HepG2 (cell line): Measurements from ENCODE around the gene AJM1. TPM values are rescaled to one million over a fixed set of nuclear protein-coding genes. Genes with fewer than 3 reads are reported as not detected.

Experiments
- CCAR2 ChIP-seq: fragments of 200-400 bp; formaldehyde crosslinking; optimal IDR thresholded peaks from 2 replicates; pipeline ENCODE3; 2018; ENCODE audit warnings: low read depth, mild to moderate bottlenecking, low read length, moderate library complexity
- CENPX ChIP-seq: sonication (generic); formaldehyde crosslinking; IDR thresholded peaks from 2 replicates; pipeline ENCODE4 v1.9.0; 2021; ENCODE audit warnings: mild to moderate bottlenecking, missing genetic modification reagents, moderate library complexity
- EED ChIP-seq: sonication (generic); formaldehyde crosslinking; IDR thresholded peaks from 2 replicates; pipeline ENCODE4 v1.5.0; 2020; ENCODE audit warnings: mild to moderate bottlenecking, missing genetic modification reagents
- FOXA3 ChIP-seq: IDR thresholded peaks from 2 replicates; pipeline ENCODE4 v1.6.1; 2016; ENCODE audit warnings: missing genetic modification reagents, missing compliant biosample characterization
- GABPA ChIP-seq, 2 experiments: IDR thresholded peaks; 2 replicates each; pipeline ENCODE4 v1.6.1; 2011 to 2016; ENCODE audit warnings: low read depth in 2 of 2, low read length in 1 of 2, missing biosample characterization in 1 of 2, missing genetic modification characterization in 1 of 2
- GTF3A ChIP-seq: sonication (generic); formaldehyde crosslinking; conservative IDR thresholded peaks from 2 replicates; pipeline ENCODE4 v1.4.0; 2020; ENCODE audit warnings: mild to moderate bottlenecking, missing genetic modification reagents
- GZF1 ChIP-seq: sonication (generic); formaldehyde crosslinking; IDR thresholded peaks from 2 replicates; pipeline ENCODE4 v1.5.1; 2020; ENCODE audit warnings: mild to moderate bottlenecking, missing genetic modification reagents
- HDAC1 ChIP-seq: sonication (generic); formaldehyde crosslinking; IDR thresholded peaks from 2 replicates; pipeline ENCODE4 v1.5.1; 2020; ENCODE audit warnings: mild to moderate bottlenecking, missing genetic modification reagents
- HNF1B ChIP-seq: sonication (generic); formaldehyde crosslinking; IDR thresholded peaks from 2 replicates; pipeline ENCODE4 v1.5.1; 2020; ENCODE audit warnings: mild to moderate bottlenecking, moderate library complexity, missing genetic modification reagents
- KMT2A ChIP-seq: sonication (generic); formaldehyde crosslinking; IDR thresholded peaks from 2 replicates; pipeline ENCODE4 v1.4.0; 2020; ENCODE audit warnings: missing genetic modification reagents
- MIER2 ChIP-seq: IDR thresholded peaks from 2 replicates; pipeline ENCODE4 v1.6.1; 2016; ENCODE audit warnings: missing biosample characterization, missing genetic modification reagents
- MIER3 ChIP-seq: IDR thresholded peaks from 2 replicates; pipeline ENCODE4 v1.6.1; 2016; ENCODE audit warnings: missing compliant biosample characterization, borderline replicate concordance
- NONO ChIP-seq, 2 experiments: fragments of 450-650 bp in 1 of 2; sonication (generic) in 1 of 2; formaldehyde crosslinking in 1 of 2; IDR thresholded peaks in 1 of 2; conservative IDR thresholded peaks in 1 of 2; 2 replicates each; pipeline versions ENCODE4 v1.6.1 to v1.8.0; 2017 to 2022; ENCODE audit warnings: mild to moderate bottlenecking in 1 of 2, missing genetic modification reagents in 1 of 2, moderate library complexity in 1 of 2
- POLR2AphosphoS5 ChIP-seq: IDR thresholded peaks from 2 replicates; pipeline ENCODE4 v1.6.1; 2012; ENCODE audit warnings: low read depth, low read length
- RFXAP ChIP-seq: sonication (generic); formaldehyde crosslinking; IDR thresholded peaks from 2 replicates; pipeline ENCODE4 v1.4.0; 2020; ENCODE audit warnings: missing genetic modification reagents, borderline replicate concordance
- TBL1XR1 ChIP-seq: fragments of 150-350 bp; IDR thresholded peaks from 2 replicates; pipeline ENCODE4 v1.6.1; 2014; ENCODE audit warnings: borderline replicate concordance, low read length; ENCODE audit not compliant: partially characterized antibody
- ZFAT ChIP-seq: sonication (generic); formaldehyde crosslinking; conservative IDR thresholded peaks from 2 replicates; pipeline ENCODE4 v1.8.1; 2023; ENCODE audit warnings: missing genetic modification reagents, inconsistent platforms
- ZNF576 ChIP-seq: sonication (generic); formaldehyde crosslinking; IDR thresholded peaks from 2 replicates; pipeline ENCODE4 v1.4.0; 2020; ENCODE audit warnings: mild to moderate bottlenecking, missing genetic modification reagents
- ZNF749 ChIP-seq: sonication (generic); formaldehyde crosslinking; IDR thresholded peaks from 2 replicates; pipeline ENCODE4 v1.8.0; 2022; ENCODE audit warnings: mild to moderate bottlenecking, missing genetic modification reagents, moderate library complexity, borderline replicate concordance
- ZNF841 ChIP-seq: sonication (generic); formaldehyde crosslinking; IDR thresholded peaks from 2 replicates; pipeline ENCODE4 v1.8.1; 2023; ENCODE audit warnings: missing genetic modification reagents, borderline replicate concordance
- polyA plus RNA-seq, 8 experiments: library from polyadenylated mRNA; depleted of rRNA in 3 of 8; stranded (reverse) in 7 of 8; unstranded in 1 of 8; fragments of >200 nt; fragmentation: Illumina TruSeq in 4 of 8; extraction: Trizol in 4 of 8; gene quantifications; 2 replicates each; pipeline versions ENCODE4 v1.2.1 to v1.2.3, GENCODE V29; 2011 to 2016; ENCODE audit warnings: low read depth in 4 of 8, missing spikeins in 1 of 8, mixed read lengths in 1 of 8; ENCODE audit not compliant: insufficient read depth in 1 of 8
- total RNA-seq, 5 experiments: library from RNA; depleted of rRNA; stranded (reverse); fragments of >200 nt; fragmentation: Illumina TruSeq; extraction: Trizol; gene quantifications; 2 replicates each; pipeline ENCODE4 v1.2.3, GENCODE V29; 2016; ENCODE audit warnings: low read depth in 1 of 5
- TF ChIP-seq, protein P1 (sequence below): sonication (generic); formaldehyde crosslinking; IDR thresholded peaks from 2 replicates; pipeline ENCODE4 v1.9.0; 2021; ENCODE audit warnings: missing genetic modification reagents, borderline replicate concordance
- TF ChIP-seq, protein P2 (sequence below): sonication (generic); formaldehyde crosslinking; IDR thresholded peaks from 2 replicates; pipeline ENCODE4 v1.9.0; 2021; ENCODE audit warnings: missing genetic modification reagents, borderline replicate concordance

The AJM1 gene
- total and polyA plus RNA-seq, 2 of the 13 experiments (the other 11 are each of a cell fraction or from before 2014, with no cell fraction given) = 1.1 to 1.2 TPM

- TF ChIP-seq MIER3 = no peak
- no peak for TF ChIP-seq KMT2A (CRISPR knock-in tag)
- TF ChIP-seq GZF1 = no peak
- no peak for TF ChIP-seq GABPA (IDR thresholded peaks at IDR 0.05; ENCODE audit: low read depth, low read length)
- TF ChIP-seq GABPA (CRISPR knock-in tag; IDR thresholded peaks at IDR 0.05; ENCODE audit: low read depth) = no peak
- no peak for TF ChIP-seq HNF1B (CRISPR knock-in tag)
- TF ChIP-seq TBL1XR1 = no peak
- TF ChIP-seq FOXA3 = no peak
- TF ChIP-seq ZNF841 (CRISPR knock-in tag) = no peak; the same call in 1 of the 2 replicates
- peak; percentile 19; the same call in 1 of the 2 replicates for TF ChIP-seq HDAC1 (CRISPR knock-in tag)
- no peak for TF ChIP-seq ZFAT
- no peak for TF ChIP-seq CENPX (CRISPR knock-in tag)
- no peak for TF ChIP-seq MIER2 (CRISPR knock-in tag)
- no peak for TF ChIP-seq ZNF576 (CRISPR knock-in tag)
- TF ChIP-seq GTF3A = peak; percentile 59; the same call in 1 of the 2 replicates
- TF ChIP-seq RFXAP (CRISPR knock-in tag) = no peak
- TF ChIP-seq CCAR2 = no peak
- TF ChIP-seq POLR2AphosphoS5 = 0 out of 2 replicates have a peak, but pooled peaks have one; percentile 52
- no peak for TF ChIP-seq NONO (IDR thresholded peaks at IDR 0.05)
- TF ChIP-seq NONO (CRISPR knock-in tag; conservative IDR thresholded peaks at IDR 0.05) = peak; percentile 66; the same call in 1 of the 2 replicates
- TF ChIP-seq, protein P1, sequence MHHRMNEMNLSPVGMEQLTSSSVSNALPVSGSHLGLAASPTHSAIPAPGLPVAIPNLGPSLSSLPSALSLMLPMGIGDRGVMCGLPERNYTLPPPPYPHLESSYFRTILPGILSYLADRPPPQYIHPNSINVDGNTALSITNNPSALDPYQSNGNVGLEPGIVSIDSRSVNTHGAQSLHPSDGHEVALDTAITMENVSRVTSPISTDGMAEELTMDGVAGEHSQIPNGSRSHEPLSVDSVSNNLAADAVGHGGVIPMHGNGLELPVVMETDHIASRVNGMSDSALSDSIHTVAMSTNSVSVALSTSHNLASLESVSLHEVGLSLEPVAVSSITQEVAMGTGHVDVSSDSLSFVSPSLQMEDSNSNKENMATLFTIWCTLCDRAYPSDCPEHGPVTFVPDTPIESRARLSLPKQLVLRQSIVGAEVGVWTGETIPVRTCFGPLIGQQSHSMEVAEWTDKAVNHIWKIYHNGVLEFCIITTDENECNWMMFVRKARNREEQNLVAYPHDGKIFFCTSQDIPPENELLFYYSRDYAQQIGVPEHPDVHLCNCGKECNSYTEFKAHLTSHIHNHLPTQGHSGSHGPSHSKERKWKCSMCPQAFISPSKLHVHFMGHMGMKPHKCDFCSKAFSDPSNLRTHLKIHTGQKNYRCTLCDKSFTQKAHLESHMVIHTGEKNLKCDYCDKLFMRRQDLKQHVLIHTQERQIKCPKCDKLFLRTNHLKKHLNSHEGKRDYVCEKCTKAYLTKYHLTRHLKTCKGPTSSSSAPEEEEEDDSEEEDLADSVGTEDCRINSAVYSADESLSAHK (CRISPR knock-in tag) = no peak
- TF ChIP-seq, protein P2, sequence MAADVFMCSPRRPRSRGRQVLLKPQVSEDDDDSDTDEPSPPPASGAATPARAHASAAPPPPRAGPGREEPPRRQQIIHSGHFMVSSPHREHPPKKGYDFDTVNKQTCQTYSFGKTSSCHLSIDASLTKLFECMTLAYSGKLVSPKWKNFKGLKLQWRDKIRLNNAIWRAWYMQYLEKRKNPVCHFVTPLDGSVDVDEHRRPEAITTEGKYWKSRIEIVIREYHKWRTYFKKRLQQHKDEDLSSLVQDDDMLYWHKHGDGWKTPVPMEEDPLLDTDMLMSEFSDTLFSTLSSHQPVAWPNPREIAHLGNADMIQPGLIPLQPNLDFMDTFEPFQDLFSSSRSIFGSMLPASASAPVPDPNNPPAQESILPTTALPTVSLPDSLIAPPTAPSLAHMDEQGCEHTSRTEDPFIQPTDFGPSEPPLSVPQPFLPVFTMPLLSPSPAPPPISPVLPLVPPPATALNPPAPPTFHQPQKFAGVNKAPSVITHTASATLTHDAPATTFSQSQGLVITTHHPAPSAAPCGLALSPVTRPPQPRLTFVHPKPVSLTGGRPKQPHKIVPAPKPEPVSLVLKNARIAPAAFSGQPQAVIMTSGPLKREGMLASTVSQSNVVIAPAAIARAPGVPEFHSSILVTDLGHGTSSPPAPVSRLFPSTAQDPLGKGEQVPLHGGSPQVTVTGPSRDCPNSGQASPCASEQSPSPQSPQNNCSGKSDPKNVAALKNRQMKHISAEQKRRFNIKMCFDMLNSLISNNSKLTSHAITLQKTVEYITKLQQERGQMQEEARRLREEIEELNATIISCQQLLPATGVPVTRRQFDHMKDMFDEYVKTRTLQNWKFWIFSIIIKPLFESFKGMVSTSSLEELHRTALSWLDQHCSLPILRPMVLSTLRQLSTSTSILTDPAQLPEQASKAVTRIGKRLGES (CRISPR knock-in tag) = no peak
- TF ChIP-seq ZNF749 (CRISPR knock-in tag) = no peak; the same call in 1 of the 2 replicates
- TF ChIP-seq EED (CRISPR knock-in tag) = no peak
These were observed 5.0 kb downstream of the AJM1 start (continued) for GRCh38 chr9:136847088-136847825.
